Hypothalamus (tissue), 51 donors: ENCODE results near the gene LCE1B.

ENCODE experiments used
- DNase-seq, 51 donors: peaks; one replicate each; lab custom pipeline; 2025; lab: John Stamatoyannopoulos, UW

LCE1B gene, protein sequence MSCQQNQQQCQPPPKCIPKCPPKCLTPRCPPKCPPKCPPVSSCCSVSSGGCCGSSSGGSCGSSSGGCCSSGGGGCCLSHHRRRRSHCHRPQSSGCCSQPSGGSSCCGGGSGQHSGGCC

DNA sequence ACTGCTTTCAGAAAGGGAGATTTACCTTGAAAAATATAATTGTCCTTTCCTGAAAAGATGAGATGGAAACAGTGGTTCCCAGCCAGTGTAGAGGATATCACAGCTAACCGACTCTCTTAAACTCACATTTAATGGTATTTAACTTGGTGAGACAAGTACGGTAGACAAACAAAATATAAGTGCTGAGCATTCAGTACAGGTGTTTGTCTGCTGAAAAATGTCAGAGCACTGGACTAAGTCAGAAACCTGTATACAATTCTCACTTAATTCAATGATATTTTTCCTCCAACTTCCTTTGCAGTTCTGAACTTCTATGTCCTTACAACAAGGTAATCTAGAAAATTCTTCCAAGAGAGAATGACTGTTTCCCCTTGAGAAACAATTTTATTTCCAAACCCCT, at the start of gene LCE1B:
TSS of gene LCE1B (plus strand) at position 301 of the 400 bp plus-strand sequence. CDS start 476 bp downstream, outside the sequence.
- DNase-seq, result no peak

DNA sequence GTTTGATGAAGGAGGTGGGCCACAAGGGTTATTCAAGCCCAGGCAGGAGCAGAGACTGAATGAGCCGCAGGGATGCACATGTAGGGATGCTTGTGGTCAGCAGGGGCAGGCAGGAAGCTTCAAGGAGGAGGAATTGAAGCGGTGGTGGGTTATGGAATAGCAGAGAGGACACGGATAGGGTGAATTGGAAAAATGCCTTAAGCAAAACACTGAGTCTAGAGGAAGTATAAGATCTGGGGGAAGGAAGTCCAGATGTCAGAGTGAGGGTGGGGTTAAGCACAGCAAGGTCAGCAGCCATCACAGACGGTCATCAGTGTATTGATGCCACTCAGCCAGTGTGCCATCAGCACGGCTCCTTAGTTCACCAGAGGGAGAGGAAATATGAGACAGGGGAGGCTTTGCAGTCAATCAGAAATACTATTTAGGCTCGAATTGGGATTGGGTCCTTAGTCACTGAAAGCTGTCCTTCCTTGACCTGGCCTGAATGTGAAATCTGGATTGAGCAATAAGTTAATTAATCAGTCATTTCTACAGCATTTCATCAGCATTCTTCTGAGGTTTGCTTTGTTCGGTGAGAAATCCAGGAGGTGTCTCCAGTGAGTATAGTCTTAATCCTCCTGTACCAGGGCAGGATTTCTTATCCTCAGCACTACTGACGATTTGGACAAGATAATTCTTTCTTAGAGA, 42.8 kb upstream of the LCE1B start:
- no peak for DNase-seq

DNA sequence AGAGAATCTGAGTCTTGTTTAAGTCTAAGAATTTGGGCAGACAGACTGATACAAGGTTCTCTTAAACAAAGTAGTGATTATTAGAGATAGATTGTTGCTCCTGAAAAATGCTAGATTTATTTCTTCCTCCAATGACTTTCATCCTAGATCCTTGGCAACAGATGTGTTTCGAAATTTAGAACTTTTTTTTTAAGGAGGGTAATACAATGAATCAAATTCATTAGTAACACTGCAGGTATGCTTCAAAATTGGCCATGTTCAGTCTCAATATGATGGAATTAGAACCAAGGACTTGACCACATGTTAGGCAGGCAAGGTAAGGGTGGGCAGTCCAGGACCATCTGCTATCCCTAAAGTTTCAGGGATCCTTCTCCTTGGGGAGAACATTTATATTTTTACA, 41.4 kb upstream of the LCE1B start:
- no peak for DNase-seq

DNA sequence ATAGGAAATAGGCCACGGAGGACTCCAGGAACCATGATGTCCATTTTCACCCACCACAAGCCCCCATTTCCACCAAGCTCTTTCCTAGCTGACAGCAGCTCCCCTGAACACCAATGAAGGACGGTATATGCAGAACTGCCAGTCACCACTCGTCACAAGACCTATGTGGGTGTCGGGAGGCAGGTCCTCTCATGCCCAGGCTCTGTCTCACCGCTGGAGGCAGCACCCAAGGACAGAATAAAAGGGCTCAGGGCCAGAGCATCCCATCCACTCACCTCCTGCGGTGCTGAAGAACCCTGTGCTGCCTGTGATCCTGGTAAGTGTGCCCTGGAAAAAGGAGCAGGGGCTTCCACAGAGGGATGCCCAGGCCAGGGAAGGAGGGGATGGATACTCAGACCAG, 36.9 kb upstream of the LCE1B start, which contains the start of gene LCE1F:
TSS of gene LCE1F (plus strand) at position 266 of the 400 bp plus-strand sequence. CDS start 1,232 bp downstream, outside the sequence.
- no peak for DNase-seq

DNA sequence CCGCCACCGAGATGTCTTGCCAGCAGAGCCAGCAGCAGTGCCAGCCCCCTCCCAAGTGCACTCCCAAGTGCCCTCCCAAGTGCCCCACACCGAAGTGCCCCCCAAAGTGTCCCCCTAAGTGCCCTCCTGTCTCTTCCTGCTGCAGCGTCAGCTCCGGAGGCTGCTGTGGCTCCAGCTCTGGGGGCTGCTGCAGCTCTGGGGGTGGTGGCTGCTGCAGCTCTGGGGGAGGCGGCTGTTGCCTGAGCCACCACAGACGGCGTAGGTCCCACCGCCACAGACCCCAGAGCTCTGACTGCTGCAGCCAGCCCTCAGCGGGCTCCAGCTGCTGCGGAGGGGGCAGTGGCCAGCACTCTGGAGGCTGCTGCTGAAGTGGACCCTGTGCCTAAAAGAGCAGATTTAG, 35.4 kb upstream of the LCE1B start:
- DNase-seq, result no peak

DNA sequence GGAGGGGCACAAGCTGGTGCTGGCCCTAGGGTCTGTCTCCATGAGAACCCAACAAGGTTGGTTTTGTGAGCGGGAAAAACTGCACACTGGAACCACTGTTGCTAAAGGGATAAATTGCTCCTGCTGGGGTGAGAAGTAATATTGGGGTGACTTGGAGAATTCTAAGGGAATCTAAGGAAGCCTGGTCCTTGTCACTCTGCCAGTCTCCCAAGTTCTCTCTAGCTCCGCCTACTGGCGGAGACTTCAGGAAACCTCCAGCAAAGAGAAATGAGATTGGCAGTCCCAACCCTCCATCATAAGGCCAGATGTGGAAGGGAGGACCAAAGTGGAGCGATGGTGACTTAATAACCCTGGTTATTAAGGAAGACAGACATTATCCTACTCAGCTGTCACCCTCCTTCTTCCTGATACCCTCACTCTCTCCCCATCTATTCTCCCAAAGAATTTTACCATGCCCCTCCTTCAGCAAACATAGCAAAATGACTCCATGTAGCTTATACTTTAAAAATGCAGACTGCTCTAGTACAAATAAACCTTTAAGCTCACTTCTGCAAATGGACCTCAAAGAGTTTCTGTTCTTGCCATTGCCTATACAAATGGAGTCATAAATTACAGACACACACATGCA, 34.1 kb upstream of the LCE1B start:
- no peak for DNase-seq

DNA sequence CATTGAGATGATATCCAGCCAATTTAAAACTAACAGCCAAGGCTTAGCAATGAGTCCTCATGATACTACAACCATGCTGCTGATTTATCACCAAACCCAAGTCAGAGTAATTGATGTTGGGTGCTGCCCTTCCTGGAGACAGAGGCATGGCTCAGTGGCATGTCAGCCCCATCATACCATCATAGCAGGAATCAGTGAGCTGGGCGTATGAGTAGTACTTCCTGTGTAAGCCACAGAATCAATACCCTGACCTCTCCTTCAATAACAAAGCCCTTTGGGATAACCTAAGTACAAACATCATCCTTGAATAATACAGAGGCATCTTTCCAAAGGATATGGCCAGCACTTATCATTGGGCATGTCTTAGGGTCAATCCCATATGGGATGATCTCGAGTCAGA, 28.7 kb upstream of the LCE1B start:
- DNase-seq, result no peak

DNA sequence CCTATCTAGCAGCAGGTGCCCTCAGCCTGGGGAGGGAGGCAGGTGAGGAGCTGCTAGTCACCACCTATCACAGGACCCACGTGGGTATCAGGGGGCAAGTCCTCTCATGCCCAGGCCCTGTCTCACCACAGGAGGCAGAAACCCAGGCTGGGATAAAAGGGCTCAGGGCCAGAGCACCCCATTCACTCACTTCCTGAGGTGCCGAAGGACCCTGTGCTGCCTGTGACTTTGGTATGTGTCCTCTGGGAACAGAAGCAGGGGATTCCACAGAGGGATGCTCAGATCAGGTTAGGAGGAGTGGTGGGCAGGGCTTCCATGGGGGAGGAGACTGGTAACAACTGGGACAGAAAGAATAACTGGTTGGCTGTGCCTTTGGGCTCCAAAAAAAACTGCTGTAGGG, 25.7 kb upstream of the LCE1B start, which contains the start of gene LCE1E:
TSS of gene LCE1E (plus strand) at position 181 of the 400 bp plus-strand sequence. CDS start 1,043 bp downstream, outside the sequence.
- no peak for DNase-seq

DNA sequence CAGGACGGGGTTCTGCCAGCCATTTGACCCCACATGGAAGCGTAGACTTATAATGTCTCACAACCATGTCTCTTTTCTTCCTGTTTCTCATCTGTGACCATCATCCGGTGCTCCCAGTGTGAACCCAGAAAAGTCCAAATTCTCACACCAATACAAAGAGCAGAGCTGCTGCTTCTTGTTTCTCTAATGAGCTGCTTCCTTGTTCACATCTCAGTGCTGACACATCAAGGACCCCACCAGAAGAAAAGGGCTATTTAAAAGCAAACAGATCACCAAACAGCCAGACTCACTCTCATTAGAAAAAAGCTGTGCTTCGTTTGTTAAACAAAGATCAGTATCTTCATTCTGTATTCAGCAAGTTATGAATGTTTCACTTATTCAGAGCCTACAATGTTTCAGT, 16.1 kb upstream of the LCE1B start:
- DNase-seq, result no peak

DNA sequence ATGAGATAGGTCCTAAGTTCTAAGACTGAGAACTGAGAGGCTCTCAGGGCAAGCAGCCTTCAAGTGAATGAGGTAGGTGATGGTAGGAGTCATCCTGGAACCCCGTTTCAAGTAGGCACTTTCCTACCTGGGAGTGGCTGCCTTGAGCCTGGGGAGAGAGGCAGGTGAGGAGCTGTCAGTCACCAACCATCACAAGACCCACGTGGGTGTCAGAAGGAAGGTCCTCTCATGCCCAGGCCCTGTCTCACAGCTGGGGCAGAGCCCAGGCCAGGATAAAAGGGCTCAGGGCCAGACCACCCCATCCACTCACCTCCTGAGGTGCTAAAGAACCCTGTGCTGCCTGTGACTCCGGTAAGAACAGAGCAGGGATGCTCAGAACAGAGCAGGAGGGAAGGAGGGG, 15.3 kb upstream of the LCE1B start, which contains the start of gene LCE1D:
TSS of gene LCE1D (plus strand) at position 301 of the 400 bp plus-strand sequence. CDS start 1,074 bp downstream, outside the sequence.
- DNase-seq, result no peak

DNA sequence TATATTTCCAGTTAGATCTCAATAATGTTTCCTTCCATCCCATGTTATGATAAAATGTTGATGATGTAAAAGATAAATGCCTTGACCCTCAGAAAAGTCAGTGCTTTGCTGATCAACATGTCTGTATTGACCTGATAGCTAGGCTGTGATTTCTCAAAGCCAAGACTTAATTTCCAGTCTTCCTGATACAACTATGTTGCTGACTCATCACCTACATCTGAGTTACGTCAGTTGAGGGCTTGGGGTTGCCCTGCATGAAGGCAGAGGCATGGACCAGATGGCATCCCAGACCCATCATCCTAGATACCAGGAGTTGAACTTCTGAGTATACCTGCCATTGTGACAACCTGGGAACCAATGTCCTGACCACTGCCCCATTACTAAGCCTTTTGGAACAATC, 10.4 kb upstream of the LCE1B start:
- DNase-seq, result no peak

DNA sequence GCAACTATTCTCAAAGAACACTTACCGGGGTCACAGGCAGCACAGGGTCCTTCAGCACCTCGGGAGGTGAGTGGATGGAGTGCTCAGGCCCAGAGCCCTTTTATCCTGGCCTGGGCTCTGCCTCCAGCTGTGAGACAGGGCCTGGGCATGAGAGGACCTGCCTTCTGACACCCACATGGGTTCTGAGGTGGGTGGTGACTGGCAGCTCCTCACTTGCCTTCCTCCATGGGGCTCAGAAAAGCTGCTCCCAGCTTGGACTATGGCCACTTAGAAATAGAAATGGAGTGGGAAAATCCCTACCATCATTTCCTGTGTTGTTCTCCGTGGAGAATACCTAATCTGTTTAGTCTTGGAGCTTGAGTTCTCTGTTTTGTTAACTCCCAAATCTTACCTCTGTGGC, 5.2 kb upstream of the LCE1B start, which contains the start of gene LCE1C:
TSS of gene LCE1C (minus strand) at position 76 of the 400 bp plus-strand sequence. CDS start 1,173 bp downstream, outside the sequence.
- DNase-seq, result no peak

DNA sequence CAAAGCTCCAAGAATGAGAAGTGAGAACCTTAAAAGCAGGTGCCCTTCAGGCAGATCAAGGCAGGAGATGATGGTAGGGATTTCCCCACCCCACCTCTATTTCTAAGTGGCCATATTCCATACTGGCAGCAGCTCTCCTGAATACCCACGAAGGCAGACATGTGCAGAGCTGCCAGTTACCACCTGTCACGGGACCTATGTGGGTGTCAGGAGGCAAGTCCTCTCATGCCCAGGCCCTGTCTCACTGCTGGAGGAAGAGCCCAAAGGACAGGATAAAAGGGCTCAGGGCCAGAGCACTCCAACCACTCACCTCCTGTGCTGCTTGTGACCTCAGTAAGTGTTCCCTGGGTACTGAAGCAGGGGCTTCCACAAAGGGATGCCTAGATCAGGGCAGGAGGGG, 721 bp upstream of the LCE1B start:
- DNase-seq, result no peak

DNA sequence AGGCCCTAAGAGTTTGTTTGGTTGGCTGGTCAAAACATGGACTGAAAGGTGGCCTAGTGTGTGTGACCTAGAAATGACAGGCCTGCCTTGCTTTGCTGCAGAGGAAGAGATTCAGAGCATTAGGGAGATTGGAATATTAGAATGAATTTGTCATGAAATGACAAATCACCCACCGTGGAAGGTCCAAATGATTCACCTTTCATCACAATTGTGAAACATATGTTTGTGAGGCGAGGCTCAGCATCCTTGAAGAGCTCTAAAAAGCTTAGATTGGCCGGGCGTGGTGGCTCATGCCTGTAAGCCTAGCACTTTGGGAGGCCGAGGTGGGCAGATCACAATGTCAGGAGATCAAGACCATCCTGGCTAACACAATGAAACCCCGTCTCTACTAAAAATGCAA, 5.5 kb downstream of the LCE1B start:
- DNase-seq, result no peak

DNA sequence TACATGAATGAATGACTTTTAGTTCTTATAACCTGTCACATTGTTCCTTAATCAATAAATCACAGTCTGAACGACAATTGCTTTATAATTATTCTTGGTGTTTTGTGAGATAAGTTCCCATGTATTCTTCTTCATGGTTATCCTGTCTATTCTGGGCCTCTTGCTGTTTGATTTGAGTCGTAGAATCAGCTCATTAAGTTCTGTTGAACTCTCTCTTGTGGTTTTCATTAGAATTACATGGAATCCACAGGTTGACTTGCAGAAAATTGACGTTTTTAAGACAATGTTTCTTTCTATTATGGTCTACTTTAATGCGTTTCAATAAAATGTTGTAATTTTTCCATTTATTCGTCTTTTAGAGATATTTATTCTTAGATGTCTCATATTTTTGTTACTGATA, 11.5 kb downstream of the LCE1B start:
- no peak for DNase-seq

DNA sequence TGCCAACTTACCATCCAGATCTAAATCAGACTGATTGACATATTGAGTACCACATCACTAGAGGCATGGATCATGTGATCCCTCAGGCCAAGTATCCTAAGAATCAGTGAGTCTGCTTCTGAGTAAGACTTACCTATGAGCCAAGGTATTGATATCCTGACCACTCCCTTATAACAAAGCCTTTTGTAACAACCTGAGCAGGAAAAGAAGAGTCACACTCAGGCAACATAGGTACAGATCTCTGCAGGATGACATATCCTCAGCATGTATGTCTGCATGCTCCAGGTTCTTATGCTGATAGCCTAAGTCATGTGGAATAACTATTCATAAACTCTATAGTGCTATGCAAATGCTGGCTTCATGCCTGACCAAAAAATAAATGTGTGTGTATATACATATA, 13.2 kb downstream of the LCE1B start:
- no peak for DNase-seq

DNA sequence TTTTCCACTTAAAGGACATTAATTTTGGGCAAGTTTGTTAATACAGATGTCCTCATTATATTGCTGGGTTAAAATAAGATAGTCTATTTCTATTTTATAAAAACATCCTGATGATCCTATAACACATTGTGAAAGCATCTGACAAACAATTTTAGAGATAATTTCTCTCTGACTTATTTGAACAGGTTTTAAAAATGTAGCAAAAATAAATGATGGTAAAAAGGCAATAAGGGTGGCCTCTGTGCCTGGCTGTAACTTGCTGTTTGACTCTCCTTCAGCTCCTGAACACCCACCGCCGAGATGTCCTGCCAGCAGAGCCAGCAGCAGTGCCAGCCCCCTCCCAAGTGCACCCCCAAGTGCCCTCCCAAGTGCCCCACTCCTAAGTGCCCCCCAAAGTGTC, 15.4 kb downstream of the LCE1B start, which contains the start of gene LCE1A:
TSS of gene LCE1A (plus strand) at position 301 of the 400 bp plus-strand sequence. CDS start at position 301, 0 bp downstream.
- DNase-seq, result no peak

DNA sequence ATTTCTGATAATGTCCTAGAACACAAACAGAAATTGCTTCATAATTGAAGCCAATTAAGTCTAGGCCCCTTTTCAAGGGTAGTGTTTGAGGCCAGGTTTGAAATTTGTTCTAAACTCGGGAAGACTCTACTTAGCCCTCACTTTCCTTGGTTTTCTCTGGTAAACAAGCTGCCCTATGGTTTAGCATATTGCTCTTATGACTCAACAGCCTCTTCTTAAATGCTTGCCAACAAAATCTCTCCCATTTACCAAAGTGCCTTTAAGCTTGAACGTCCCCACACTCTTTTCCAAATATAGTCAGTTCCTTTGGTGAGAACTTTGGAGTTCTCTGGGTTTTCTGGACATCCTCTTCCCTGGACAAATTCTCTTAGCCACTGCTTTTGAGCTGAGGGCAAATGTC, 25.1 kb downstream of the LCE1B start:
- no peak for DNase-seq

DNA sequence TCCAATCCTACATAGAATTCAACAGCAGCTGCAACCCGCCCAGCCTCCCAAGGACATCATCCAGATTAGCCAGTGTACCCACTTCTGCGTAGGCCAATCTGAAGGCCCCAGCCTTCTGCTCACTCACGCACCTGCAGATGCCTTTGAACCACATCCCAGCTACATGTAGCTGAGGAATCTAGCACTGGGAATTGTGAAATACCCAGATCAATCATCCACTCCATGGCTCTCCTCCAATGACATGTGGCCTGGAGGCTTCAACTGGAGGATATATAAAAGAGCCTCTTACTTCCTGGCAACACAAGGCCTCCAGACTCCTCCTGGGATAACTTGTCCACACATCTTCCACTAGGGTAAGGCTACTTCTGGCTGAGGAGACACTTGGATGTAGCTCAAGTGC, 30.8 kb downstream of the LCE1B start, which contains the start of gene LCE6A:
TSS of gene LCE6A (plus strand) at position 301 of the 400 bp plus-strand sequence. CDS start 665 bp downstream, outside the sequence.
- no peak for DNase-seq

DNA sequence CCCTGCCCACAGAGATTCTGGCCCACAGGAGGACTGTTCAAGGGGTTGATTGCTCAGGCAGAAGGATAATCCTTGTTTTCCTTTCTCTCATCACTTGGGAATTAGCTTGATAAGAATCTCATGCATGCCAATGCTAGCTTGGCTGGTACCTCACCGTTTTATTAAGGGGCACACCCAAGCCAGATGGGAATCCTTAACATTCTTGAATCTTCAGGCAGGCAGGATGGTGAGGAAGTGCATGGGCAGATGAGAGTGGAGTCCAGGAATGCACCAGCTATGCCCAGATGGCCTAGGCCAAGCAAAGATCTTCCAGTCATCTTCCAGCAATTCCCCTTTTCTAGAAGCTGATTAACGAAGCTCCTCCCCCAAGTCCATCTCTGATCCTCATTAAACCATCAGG, 43.9 kb downstream of the LCE1B start:
- DNase-seq, result no peak

DNA sequence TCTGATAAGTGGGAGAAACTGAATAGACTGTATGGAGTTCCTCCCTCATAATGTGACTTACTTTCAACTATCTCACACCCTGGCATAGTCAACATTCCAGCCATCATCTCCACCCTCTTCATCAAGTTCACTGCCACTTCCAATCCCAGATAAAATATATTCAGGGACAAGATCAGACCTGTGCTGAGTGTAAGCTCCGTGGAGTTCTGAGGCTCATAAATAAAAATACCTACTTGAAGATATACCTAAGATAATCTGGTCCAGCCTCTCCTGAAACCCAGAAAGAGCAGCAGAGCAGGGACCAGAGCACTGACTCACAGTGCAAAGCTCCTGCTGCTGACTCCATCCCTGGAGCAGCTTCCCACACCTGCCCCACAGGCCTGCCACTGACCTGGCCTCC, 46.3 kb downstream of the LCE1B start:
- no peak for DNase-seq

DNA sequence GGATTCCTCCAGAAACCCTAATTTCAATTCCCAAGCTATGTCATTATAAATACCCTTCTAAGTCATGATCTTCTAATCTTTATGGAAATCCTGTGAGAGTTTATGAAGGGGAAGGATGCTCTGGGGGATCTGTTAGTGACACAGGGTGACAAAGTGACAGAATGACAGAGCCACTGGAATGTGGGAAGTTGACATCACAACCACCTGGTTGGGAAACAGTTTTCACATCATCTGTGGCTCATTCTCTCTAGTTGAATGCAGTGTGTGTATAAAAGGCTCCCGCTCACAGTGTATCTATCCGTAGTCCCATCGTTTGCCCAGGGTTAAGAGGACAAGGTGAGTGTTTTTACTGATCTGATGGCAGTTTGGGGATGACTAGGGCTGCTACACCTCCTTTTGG, 47.9 kb downstream of the LCE1B start, which contains the start of gene LCE7A:
TSS of gene LCE7A (plus strand) at position 301 of the 400 bp plus-strand sequence. CDS start 702 bp downstream, outside the sequence.
- DNase-seq, result no peak
